ENCODE results near the gene CLCN1.

Gene CLCN1

GRCh38 chr7:143347950-143348349, 32.0 kb downstream of the CLCN1 start:
- peaks cover 6 to 7% of the 10 kb centered on the region in 2 experiments for H3K4me1 ChIP-seq (ENCODE audit: control insufficient read depth in 1 of 2, insufficient read depth in 2 of 2, low read length in 2 of 2)

GRCh38 chr7:143351060-143351459, 35.1 kb downstream of the CLCN1 start:
- H4K12ac ChIP-seq (ENCODE audit: low read depth, low read length), result no peak overlapping the region
- no peaks in the 10 kb centered on the region for H3K9me3 ChIP-seq (ENCODE audit: insufficient read depth, low read depth, low read length)
- no peak overlapping the region for H3K9ac ChIP-seq (ENCODE audit: low read length)
- no peaks in the 10 kb centered on the region for H3K79me1 ChIP-seq (ENCODE audit: low read length)
- H3K23ac ChIP-seq (ENCODE audit: low read length), result no peak overlapping the region
- no peak overlapping the region for H3K4ac ChIP-seq (ENCODE audit: low read depth, low read length)
- no peak overlapping the region for H2AK5ac ChIP-seq (ENCODE audit: low read length)
- no peaks in the 10 kb centered on the region for H3K79me2 ChIP-seq (ENCODE audit: control insufficient read depth, insufficient read depth, low read length, poor library complexity)
- H2BK120ac ChIP-seq (ENCODE audit: insufficient read depth, low read length, poor library complexity), result no peak overlapping the region
- H3K4me2 ChIP-seq (ENCODE audit: low read length), result no peak overlapping the region
- no peaks in the 10 kb centered on the region for H3K27me3 ChIP-seq (ENCODE audit: insufficient read depth, low read length)
- H3K18ac ChIP-seq (ENCODE audit: low read length), result no peak overlapping the region
- H3K4me3 ChIP-seq (ENCODE audit: low read depth, low read length), result no peak overlapping the region
- no CpG with 5 or more reads among the region's 5 CpGs for WGBS (ENCODE audit: extremely low coverage, insufficient coverage, insufficient read length)
- no peak for DNase-seq
- no peaks in the 10 kb centered on the region for H3K36me3 ChIP-seq (ENCODE audit: control insufficient read depth in 1 of 2, insufficient read depth in 2 of 2, low read length in 2 of 2)
- no peak overlapping the region for H3K14ac ChIP-seq (ENCODE audit: low read length)
- H2BK12ac ChIP-seq (ENCODE audit: low read length), result no peak overlapping the region
- H4K91ac ChIP-seq (ENCODE audit: low read depth, low read length), result no peak overlapping the region
- no peak overlapping the region for H4K8ac ChIP-seq (ENCODE audit: low read depth, low read length)
- H3K27ac ChIP-seq (ENCODE audit: low read depth, low read length), result no peak overlapping the region
- no peak overlapping the region for H2AFZ ChIP-seq (ENCODE audit: insufficient read depth, low read length, poor library complexity)
- no peak overlapping the region for H2BK5ac ChIP-seq (ENCODE audit: low read depth, low read length, poor library complexity)
- H3K4me1 ChIP-seq (ENCODE audit: control insufficient read depth in 1 of 2, insufficient read depth in 2 of 2, low read length in 2 of 2), result peaks cover 6 to 7% of the 10 kb centered on the region in 2 experiments

More at GRCh38 chr7:143347950-143348349, 32.0 kb downstream of the CLCN1 start:
- no peak overlapping the region for H3K4ac ChIP-seq (ENCODE audit: low read depth, low read length)
- H2AFZ ChIP-seq (ENCODE audit: insufficient read depth, low read length, poor library complexity), result no peak overlapping the region
- no peak overlapping the region for H2BK5ac ChIP-seq (ENCODE audit: low read depth, low read length, poor library complexity)
- H3K79me2 ChIP-seq (ENCODE audit: control insufficient read depth, insufficient read depth, low read length, poor library complexity), result no peaks in the 10 kb centered on the region
- H3K14ac ChIP-seq (ENCODE audit: low read length), result no peak overlapping the region
- H2BK12ac ChIP-seq (ENCODE audit: low read length), result no peak overlapping the region
- no peak overlapping the region for H3K27ac ChIP-seq (ENCODE audit: low read depth, low read length)
- no peaks in the 10 kb centered on the region for H3K36me3 ChIP-seq (ENCODE audit: control insufficient read depth in 1 of 2, insufficient read depth in 2 of 2, low read length in 2 of 2)
- H3K23ac ChIP-seq (ENCODE audit: low read length), result no peak overlapping the region
- H2BK120ac ChIP-seq (ENCODE audit: insufficient read depth, low read length, poor library complexity), result no peak overlapping the region
- H4K12ac ChIP-seq (ENCODE audit: low read depth, low read length), result no peak overlapping the region
- no peak overlapping the region for H3K18ac ChIP-seq (ENCODE audit: low read length)
- H3K9me3 ChIP-seq (ENCODE audit: insufficient read depth, low read depth, low read length), result no peaks in the 10 kb centered on the region
- peaks cover 2% of the 10 kb centered on the region for H3K79me1 ChIP-seq (ENCODE audit: low read length)
- DNase-seq, result no peak
- H2AK5ac ChIP-seq (ENCODE audit: low read length), result no peak overlapping the region
- H4K91ac ChIP-seq (ENCODE audit: low read depth, low read length), result no peak overlapping the region
- H3K9ac ChIP-seq (ENCODE audit: low read length), result no peak overlapping the region
- H4K8ac ChIP-seq (ENCODE audit: low read depth, low read length), result no peak overlapping the region
- no CpG with 5 or more reads among the region's 5 CpGs for WGBS (ENCODE audit: extremely low coverage, insufficient coverage, insufficient read length)
- H3K27me3 ChIP-seq (ENCODE audit: insufficient read depth, low read length), result no peaks in the 10 kb centered on the region
- H3K4me3 ChIP-seq (ENCODE audit: low read depth, low read length), result no peak overlapping the region
- H3K4me2 ChIP-seq (ENCODE audit: low read length), result no peak overlapping the region

GRCh38 chr7:143351574-143351973, 35.7 kb downstream of the CLCN1 start:
- no peak overlapping the region for H3K14ac ChIP-seq (ENCODE audit: low read length)
- no peak overlapping the region for H3K4me3 ChIP-seq (ENCODE audit: low read depth, low read length)
- H3K27me3 ChIP-seq (ENCODE audit: insufficient read depth, low read length), result no peaks in the 10 kb centered on the region
- H3K79me1 ChIP-seq (ENCODE audit: low read length), result no peaks in the 10 kb centered on the region
- no peak overlapping the region for H3K27ac ChIP-seq (ENCODE audit: low read depth, low read length)
- peaks cover 6 to 7% of the 10 kb centered on the region in 2 experiments for H3K4me1 ChIP-seq (ENCODE audit: control insufficient read depth in 1 of 2, insufficient read depth in 2 of 2, low read length in 2 of 2)
- no peak overlapping the region for H3K4ac ChIP-seq (ENCODE audit: low read depth, low read length)
- no peak overlapping the region for H3K18ac ChIP-seq (ENCODE audit: low read length)
- H2BK120ac ChIP-seq (ENCODE audit: insufficient read depth, low read length, poor library complexity), result no peak overlapping the region
- no peaks in the 10 kb centered on the region for H3K36me3 ChIP-seq (ENCODE audit: control insufficient read depth in 1 of 2, insufficient read depth in 2 of 2, low read length in 2 of 2)
- H3K79me2 ChIP-seq (ENCODE audit: control insufficient read depth, insufficient read depth, low read length, poor library complexity), result no peaks in the 10 kb centered on the region
- no peak overlapping the region for H3K9ac ChIP-seq (ENCODE audit: low read length)
- no peak overlapping the region for H4K8ac ChIP-seq (ENCODE audit: low read depth, low read length)
- no peak overlapping the region for H3K4me2 ChIP-seq (ENCODE audit: low read length)
- no peak overlapping the region for H2BK12ac ChIP-seq (ENCODE audit: low read length)
- no peak overlapping the region for H4K91ac ChIP-seq (ENCODE audit: low read depth, low read length)
- no peak overlapping the region for H2BK5ac ChIP-seq (ENCODE audit: low read depth, low read length, poor library complexity)
- H2AFZ ChIP-seq (ENCODE audit: insufficient read depth, low read length, poor library complexity), result no peak overlapping the region
- WGBS (ENCODE audit: extremely low coverage, insufficient coverage, insufficient read length), result no CpG with 5 or more reads among the region's 9 CpGs
- DNase-seq, result no peak
- H3K23ac ChIP-seq (ENCODE audit: low read length), result no peak overlapping the region
- H4K12ac ChIP-seq (ENCODE audit: low read depth, low read length), result no peak overlapping the region
- no peaks in the 10 kb centered on the region for H3K9me3 ChIP-seq (ENCODE audit: insufficient read depth, low read depth, low read length)
- H2AK5ac ChIP-seq (ENCODE audit: low read length), result no peak overlapping the region

DNA sequence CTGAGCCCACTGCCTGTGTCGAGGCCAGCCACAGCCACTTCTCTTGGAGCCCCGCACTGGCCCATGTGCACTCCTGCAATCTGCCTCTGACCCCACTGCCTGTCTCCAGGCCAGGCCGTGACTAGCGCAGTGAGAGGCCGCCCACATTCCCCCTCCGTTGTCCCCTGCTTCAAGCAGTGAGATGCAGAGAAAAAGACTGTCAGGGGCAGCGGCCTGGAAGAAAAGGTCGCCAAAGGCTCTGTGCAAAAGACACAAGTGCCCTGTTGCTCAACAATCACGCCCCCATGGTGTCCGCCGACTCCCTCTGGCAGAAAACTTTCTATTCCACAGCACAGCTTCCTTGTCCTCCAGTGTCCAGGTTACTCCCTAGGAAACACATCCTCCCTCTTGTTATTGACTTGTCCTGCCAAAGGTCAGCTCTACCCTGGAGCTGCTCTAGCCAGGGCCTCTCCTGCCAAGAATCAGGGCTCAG, 36.7 kb downstream of the CLCN1 start:
- Histone ChIP-seq H3K18ac (ENCODE audit: low read length) (no peak overlapping the region), H3K4me1 (ENCODE audit: control insufficient read depth in 1 of 2, insufficient read depth in 2 of 2, low read length in 2 of 2) (peaks cover 6 to 7% of the 10 kb centered on the region in 2 experiments), H3K27ac (ENCODE audit: low read depth, low read length) (no peak overlapping the region), H3K27me3 (ENCODE audit: insufficient read depth, low read length) (no peaks in the 10 kb centered on the region), H3K14ac (ENCODE audit: low read length) (no peak overlapping the region), H4K8ac (ENCODE audit: low read depth, low read length) (no peak overlapping the region), H3K79me2 (ENCODE audit: control insufficient read depth, insufficient read depth, low read length, poor library complexity) (no peaks in the 10 kb centered on the region), H2AK5ac (ENCODE audit: low read length) (no peak overlapping the region), H3K4ac (ENCODE audit: low read depth, low read length) (no peak overlapping the region), H3K4me3 (ENCODE audit: low read depth, low read length) (no peak overlapping the region), H4K91ac (ENCODE audit: low read depth, low read length) (no peak overlapping the region), H2AFZ (ENCODE audit: insufficient read depth, low read length, poor library complexity) (no peak overlapping the region), H3K4me2 (ENCODE audit: low read length) (no peak overlapping the region), H3K23ac (ENCODE audit: low read length) (no peak overlapping the region), H4K12ac (ENCODE audit: low read depth, low read length) (no peak overlapping the region), H2BK5ac (ENCODE audit: low read depth, low read length, poor library complexity) (no peak overlapping the region), H3K79me1 (ENCODE audit: low read length) (no peaks in the 10 kb centered on the region), H3K9me3 (ENCODE audit: insufficient read depth, low read depth, low read length) (no peaks in the 10 kb centered on the region), H2BK120ac (ENCODE audit: insufficient read depth, low read length, poor library complexity) (no peak overlapping the region), H3K36me3 (ENCODE audit: control insufficient read depth in 1 of 2, insufficient read depth in 2 of 2, low read length in 2 of 2) (no peaks in the 10 kb centered on the region), H2BK12ac (ENCODE audit: low read length) (no peak overlapping the region), H3K9ac (ENCODE audit: low read length) (no peak overlapping the region)
- no peak for DNase-seq
- no CpG with 5 or more reads among the region's 11 CpGs for WGBS (ENCODE audit: extremely low coverage, insufficient coverage, insufficient read length)
